Kidney (tissue), 14 donors: ENCODE data around the gene ABCA8. TPM values are rescaled to one million over a fixed set of nuclear protein-coding genes. Genes with fewer than 3 reads are reported as not detected.

Experiments used
- DNase-seq, 5 donors: peaks; one replicate each; pipeline ENCODE4 v3.0.0-alpha.2; 2013 to 2020
- FAIRE-seq: peaks from 2 replicates; lab custom pipeline; 2012; peaks lifted over from hg19 to GRCh38; lab: Jason Lieb, UNC
- H3K27ac ChIP-seq, 2 donors: one replicate each; pipeline ENCODE4 v1.7.0; 2013; ENCODE audit warnings: low read depth in 2 of 2, low read length in 2 of 2, inconsistent platforms in 1 of 2
- H3K27me3 ChIP-seq: one replicate; pipeline ENCODE4 v1.7.1; 2013; ENCODE audit warnings: low read length, inconsistent platforms; ENCODE audit not compliant: control insufficient read depth, insufficient read depth
- H3K36me3 ChIP-seq, 3 donors: one replicate each; pipeline versions ENCODE4 v1.7.0 to v1.7.1; 2013; ENCODE audit warnings: low read length in 3 of 3, control low read depth in 1 of 3, inconsistent platforms in 1 of 3; ENCODE audit not compliant: insufficient read depth in 3 of 3, control insufficient read depth in 2 of 3
- H3K4me1 ChIP-seq, 3 donors: one replicate each; pipeline versions ENCODE4 v1.7.0 to v1.7.1; 2013; ENCODE audit warnings: low read length in 3 of 3, inconsistent platforms in 1 of 3, low read depth in 1 of 3; ENCODE audit not compliant: control insufficient read depth in 2 of 3, insufficient read depth in 2 of 3
- H3K4me3 ChIP-seq, 3 donors: one replicate each; pipeline versions ENCODE4 v1.7.0 to v1.8.1; 2013; ENCODE audit warnings: low read length in 3 of 3, control low read depth in 1 of 3, inconsistent platforms in 1 of 3
- H3K9ac ChIP-seq, 3 donors: one replicate each; pipeline versions ENCODE4 v1.7.0 to v1.7.1; 2013; ENCODE audit warnings: low read length in 3 of 3, control low read depth in 1 of 3, inconsistent platforms in 1 of 3
- H3K9me3 ChIP-seq, 3 donors: one replicate each; pipeline versions ENCODE4 v1.7.0 to v1.7.1; 2013; ENCODE audit warnings: low read length in 3 of 3, control low read depth in 1 of 3, inconsistent platforms in 1 of 3; ENCODE audit not compliant: control insufficient read depth in 2 of 3, insufficient read depth in 1 of 3
- CTCF ChIP-seq: IDR thresholded peaks from 3 replicates; pipeline ENCODE4 v1.5.1; 2012; ENCODE audit warnings: mild to moderate bottlenecking, moderate library complexity, borderline replicate concordance; ENCODE audit not compliant: insufficient read depth; ENCODE audit errors: extremely low read depth
- intact Hi-C: fragments of 100-400 bp; cut with DNase I; formaldehyde crosslinking; loops from one replicate; pipeline ENCODE4 v1.11.1; 2022
- polyA plus RNA-seq: library from polyadenylated mRNA; stranded (reverse); fragments of 350-450 nt; fragmentation: Illumina TruSeq; extraction: RNeasy Lipid Tissue Mini Kit (QIAGEN cat#74804); gene quantifications from one replicate; pipeline ENCODE4 v1.2.3, GENCODE V29; 2014; ENCODE audit warnings: low read depth, low replicate concordance; ENCODE audit not compliant: insufficient read depth
- total RNA-seq: library from RNA; stranded (reverse); fragmentation: NEBNext Ultra II Directional; extraction: Animal tissue kit (Norgen Biotek cat#: 25700); gene quantifications from one replicate; pipeline ENCODE4 v1.2.1, GENCODE V29; 2021
- donor health status: control.
- donor health status: control.
- donor health status: control.
- donor health status: control.
- donor health status: control.
- donor health status: DM: yes; HTN: yes; CAD: no.
- donor health status: Normal renal cell carcinoma (clear cell type).

ABCA8 gene
- total and polyA plus RNA-seq, 2 donors from 2014 or later = 3.7 to 9.4 TPM

GRCh38 chr17:68870976-68871375, 84.2 kb downstream of the ABCA8 start:
- no peak overlapping the region for H3K9ac ChIP-seq
- no peaks in the 10 kb centered on the region for H3K27me3 ChIP-seq
- no peak for FAIRE-seq
- no peak overlapping the region for H3K4me3 ChIP-seq
- H3K4me1 ChIP-seq = no peaks in the 10 kb centered on the region
- peaks cover 0 to 3% (median 0%) of the 10 kb centered on the region in 3 donors for H3K9me3 ChIP-seq
- no peak overlapping the region for H3K27ac ChIP-seq
- no peak for DNase-seq
- H3K36me3 ChIP-seq = no peaks in the 10 kb centered on the region
- no peak for TF ChIP-seq CTCF
- intact Hi-C loops = no loop called here

- DNase-seq (no peak), FAIRE-seq (no peak)
- peaks cover 0 to 3% (median 0%) of the 10 kb centered on the region in 3 donors for H3K9me3 ChIP-seq
- TF ChIP-seq CTCF = no peak
- H3K9ac ChIP-seq = no peak overlapping the region
- no peaks in the 10 kb centered on the region for H3K4me1 ChIP-seq
- no peak overlapping the region for H3K27ac ChIP-seq
- H3K27me3 ChIP-seq = no peaks in the 10 kb centered on the region
- H3K36me3 ChIP-seq = no peaks in the 10 kb centered on the region
- intact Hi-C loops = no loop called here
- no peak overlapping the region for H3K4me3 ChIP-seq
These were observed 84.9 kb downstream of the ABCA8 start for GRCh38 chr17:68870161-68870826.

- H3K36me3 ChIP-seq = no peaks in the 10 kb centered on the region
- H3K9ac ChIP-seq = no peak overlapping the region
- DNase-seq = peak in 2 of 5 donors; percentile 3 to 30
- no peaks in the 10 kb centered on the region for H3K4me1 ChIP-seq
- no peak for FAIRE-seq
- no peak overlapping the region for H3K27ac ChIP-seq
- intact Hi-C loops = no loop called here
- TF ChIP-seq CTCF = no peak
- H3K4me3 ChIP-seq = no peak overlapping the region
- no peaks in the 10 kb centered on the region for H3K27me3 ChIP-seq
- no peaks in the 10 kb centered on the region for H3K9me3 ChIP-seq
These were observed 86.5 kb downstream of the ABCA8 start for GRCh38 chr17:68868708-68869107.
